WTC11 (cell line): ENCODE results near the gene NOB1.

Experiments used
- ATF6 ChIP-seq: sonication (generic); formaldehyde crosslinking; IDR thresholded peaks from 2 replicates; pipeline ENCODE4 v1.8.1; 2023; ENCODE audit warnings: mild to moderate bottlenecking, missing genetic modification reagents
- CTCF ChIP-seq: fragments of 200-600 bp; IDR thresholded peaks from 2 replicates; pipeline ENCODE4 v1.8.0; 2022; ENCODE audit warnings: antibody characterized with exemption
- HMGXB4 ChIP-seq: sonication (generic); formaldehyde crosslinking; IDR thresholded peaks from 2 replicates; pipeline ENCODE4 v1.8.1; 2023; ENCODE audit warnings: mild to moderate bottlenecking, moderate library complexity, missing genetic modification reagents
- JAZF1 ChIP-seq: fragments of 250-450 bp; sonication (Bioruptor Pico); IDR thresholded peaks from 2 replicates; pipeline ENCODE4 v1.9.0; 2021; ENCODE audit warnings: moderate library complexity, mild to moderate bottlenecking, inconsistent platforms
- NR3C1 ChIP-seq: sonication (generic); formaldehyde crosslinking; conservative IDR thresholded peaks from 2 replicates; pipeline ENCODE4 v1.8.1; 2023; ENCODE audit warnings: low read depth, mild to moderate bottlenecking, missing genetic modification reagents
- SMAD4 ChIP-seq: sonication (generic); formaldehyde crosslinking; IDR thresholded peaks from 2 replicates; pipeline ENCODE4 v1.8.0; 2022; ENCODE audit warnings: mild to moderate bottlenecking, missing genetic modification reagents
- ZBTB43 ChIP-seq: sonication (generic); formaldehyde crosslinking; IDR thresholded peaks from 2 replicates; pipeline ENCODE4 v1.8.1; 2023; ENCODE audit warnings: mild to moderate bottlenecking, missing genetic modification reagents
- ZNF512 ChIP-seq: sonication (generic); formaldehyde crosslinking; IDR thresholded peaks from 2 replicates; pipeline ENCODE4 v1.8.1; 2022; ENCODE audit warnings: missing genetic modification reagents, borderline replicate concordance

GRCh38 chr16:69693916-69694315, 60.8 kb downstream of the NOB1 start:
- no peak for TF ChIP-seq HMGXB4 (CRISPR knock-in tag)
- no peak for TF ChIP-seq NR3C1 (CRISPR knock-in tag)
- TF ChIP-seq CTCF, result no peak
- no peak for TF ChIP-seq ATF6
- TF ChIP-seq ZBTB43 (CRISPR knock-in tag), result no peak
- no peak for TF ChIP-seq ZNF512 (CRISPR knock-in tag)
- no peak for TF ChIP-seq SMAD4 (CRISPR knock-in tag)
- no peak for TF ChIP-seq JAZF1
